ENCODE data around the gene PSTPIP2. TPM values are rescaled to one million over a fixed set of nuclear protein-coding genes. Genes with fewer than 3 reads are reported as not detected.
"Not testable (repeated sequence)": the region's sequence is repeated elsewhere in the genome, so short reads cannot be mapped to it uniquely, and the experiment has no call there.

PSTPIP2 gene
- total RNA-seq, 2 experiments from 2014 or later: 33.0 to 33.9 TPM

GRCh38 chr18:46072376-46072867 is 362 bp upstream of the PSTPIP2 start:
- CTCF ChIA-PET: interaction anchor here (1.0 to 2.0 kb wide), 8 partner anchors 13 to 408 kb away, joined by 3 to 6 read pairs (median 4); no protein-coding TSS in a partner anchor

DNA sequence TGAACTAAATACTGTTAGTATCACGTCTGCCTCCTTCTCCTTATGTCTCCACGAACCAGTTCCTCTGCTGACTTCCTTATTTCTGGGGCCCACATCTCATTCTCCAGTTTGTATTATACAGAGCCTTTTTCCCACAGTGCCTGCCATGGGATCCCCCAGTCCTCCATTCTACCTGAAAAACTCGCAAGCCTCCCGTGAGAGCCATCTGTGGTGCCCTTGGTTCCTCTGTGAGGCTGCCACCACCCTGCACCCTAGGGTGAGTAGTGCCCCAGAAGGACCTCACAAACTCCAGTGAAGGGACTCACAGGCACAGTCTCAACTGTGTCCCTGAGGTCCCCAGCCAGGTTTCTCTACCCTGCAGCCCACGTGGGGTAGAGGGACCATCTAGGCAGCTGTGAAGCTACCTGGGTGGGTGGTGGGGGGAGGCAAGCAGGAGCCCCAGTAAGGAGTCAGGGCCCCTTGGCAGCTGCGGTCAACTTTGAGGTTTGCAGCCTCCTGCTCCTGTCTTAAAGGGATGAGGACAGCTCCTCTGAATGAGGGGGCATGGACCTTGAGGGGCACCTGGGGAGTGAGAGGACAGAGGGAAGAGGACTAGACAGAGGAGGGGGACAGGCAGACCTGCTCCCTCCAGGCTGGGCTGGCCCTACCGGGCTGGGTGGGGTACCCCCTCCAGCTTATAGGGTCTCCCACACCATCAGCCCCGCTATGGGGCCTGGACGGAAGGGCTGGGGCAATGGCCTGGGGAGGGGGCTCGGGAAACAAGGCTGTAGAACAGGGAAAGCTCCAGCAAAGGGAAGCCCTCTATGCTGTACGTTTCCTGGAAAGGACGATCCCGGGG is 1.0 kb downstream of the PSTPIP2 start:
- CTCF ChIA-PET: interaction anchor here (1.0 to 2.0 kb wide), 5 partner anchors 12 to 406 kb away, joined by 3 to 6 read pairs (median 3); no protein-coding TSS in a partner anchor
- POLR2A ChIA-PET: interaction anchor here (0.6 to 1.0 kb wide), 3 partner anchors 27 to 142 kb away, joined by 3 to 4 read pairs (median 4); partner anchors contain the start of gene ATP5F1A

More at GRCh38 chr18:46072376-46072867, 362 bp upstream of the PSTPIP2 start:
- POLR2A ChIA-PET: no interaction called here

GRCh38 chr18:46070232-46070631 is 1.8 kb downstream of the PSTPIP2 start:
- CTCF ChIA-PET: interaction anchor here (0.6 kb wide), 1 partner anchor 48 kb away, joined by 4 read pairs; no protein-coding TSS in a partner anchor
- POLR2A ChIA-PET: interaction anchor here (0.6 kb wide), 1 partner anchor 55 kb away, joined by 3 read pairs; no protein-coding TSS in a partner anchor

GRCh38 chr18:46069524-46069923 is 2.5 kb downstream of the PSTPIP2 start:
- POLR2A ChIA-PET: no interaction called here

GRCh38 chr18:46068763-46069162 is 3.3 kb downstream of the PSTPIP2 start:
- ChIA-PET POLR2A (no interaction called here), CTCF (no interaction called here)

More at GRCh38 chr18:46069524-46069923, 2.5 kb downstream of the PSTPIP2 start:
- CTCF ChIA-PET: no interaction called here

DNA sequence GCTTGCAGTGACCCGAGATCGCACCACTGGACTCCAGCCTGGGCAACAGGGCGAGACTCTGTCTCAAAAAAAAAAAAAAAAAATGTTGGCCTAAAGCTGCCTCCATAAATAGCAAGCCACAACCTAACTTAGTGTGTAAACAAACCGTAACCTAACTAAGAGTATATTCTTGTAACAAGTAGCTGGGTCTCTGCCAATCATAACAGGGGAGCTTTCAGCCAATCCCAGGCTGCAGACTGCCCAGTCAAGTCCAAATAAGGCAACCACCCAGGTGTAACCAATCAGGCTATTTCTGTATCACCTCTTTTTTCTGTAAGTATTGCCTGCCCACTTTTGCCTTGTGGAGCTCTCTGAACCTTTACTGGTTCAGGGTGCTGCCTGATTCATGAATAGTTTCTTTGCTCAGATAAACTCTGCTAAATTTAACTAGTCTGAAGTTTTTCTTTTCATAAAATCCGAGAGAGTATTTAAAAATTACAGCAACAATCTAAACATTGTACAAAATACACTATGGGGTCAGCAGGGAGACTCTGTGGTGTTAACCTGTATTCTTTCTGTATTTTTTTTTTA is 4.5 kb downstream of the PSTPIP2 start:
- ChIA-PET POLR2A (no interaction called here), CTCF (interaction anchor here (0.6 to 0.7 kb wide), 2 partner anchors 127 to 1193 kb away, joined by 3 read pairs; no protein-coding TSS in a partner anchor)

- ChIA-PET CTCF (no interaction called here), POLR2A (no interaction called here)
These were observed 9.3 kb downstream of the PSTPIP2 start for GRCh38 chr18:46062781-46063180.

DNA sequence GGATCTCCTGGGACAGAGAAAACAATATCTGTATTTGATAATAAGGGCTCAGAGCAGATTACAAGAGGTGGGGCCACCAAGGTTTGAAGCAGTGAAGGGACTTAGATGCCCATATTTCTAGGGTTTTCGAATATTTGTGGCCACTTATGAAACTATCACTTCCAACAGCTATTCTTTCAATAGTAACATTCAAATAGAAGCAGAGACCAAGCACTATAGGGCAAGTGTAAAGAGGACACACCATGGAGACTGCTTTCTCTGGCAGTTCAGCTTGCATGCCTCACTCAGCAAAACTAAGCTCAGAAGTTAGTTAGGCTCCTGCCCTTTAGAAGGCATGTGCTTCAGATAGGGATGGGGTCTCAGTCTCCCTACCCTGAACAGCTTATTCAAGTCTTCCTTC is 10.3 kb downstream of the PSTPIP2 start:
- ChIA-PET CTCF (interaction anchor here (0.5 to 1.1 kb wide), 3 partner anchors 35 to 396 kb away, joined by 3 to 6 read pairs (median 3); no protein-coding TSS in a partner anchor), POLR2A (no interaction called here)

DNA sequence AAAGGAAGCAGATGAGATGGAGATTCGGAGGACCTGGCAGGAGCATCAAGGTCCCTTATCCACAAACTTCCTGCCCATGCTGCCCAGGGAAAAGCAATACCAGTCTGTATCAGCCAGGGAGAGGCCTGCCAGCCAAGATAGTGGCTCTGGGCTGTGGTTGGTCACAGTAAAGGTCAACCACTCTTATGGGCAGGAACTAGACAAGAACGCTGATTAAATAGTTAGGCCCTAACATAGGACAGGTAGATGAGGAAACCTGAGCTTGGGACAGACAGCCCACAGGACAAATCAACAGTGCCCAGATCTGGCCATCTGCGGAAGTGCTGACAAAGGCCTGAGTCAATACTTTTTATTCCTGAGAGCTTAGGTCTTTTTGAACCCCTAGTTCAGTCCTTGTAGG is 10.7 kb downstream of the PSTPIP2 start:
- CTCF ChIA-PET: interaction anchor here (0.5 to 1.1 kb wide), 3 partner anchors 36 to 396 kb away, joined by 3 to 6 read pairs (median 3); no protein-coding TSS in a partner anchor
- POLR2A ChIA-PET: no interaction called here

GRCh38 chr18:46060359-46060841 is 11.7 kb downstream of the PSTPIP2 start:
- ChIA-PET POLR2A (no interaction called here), CTCF (no interaction called here)

GRCh38 chr18:46055838-46056230 is 16.2 kb downstream of the PSTPIP2 start:
- POLR2A ChIA-PET: interaction anchor here (0.7 kb wide), 1 partner anchor 118 kb away, joined by 3 read pairs; no protein-coding TSS in a partner anchor
- CTCF ChIA-PET: interaction anchor here (0.5 kb wide), 1 partner anchor 390 kb away, joined by 4 read pairs; no protein-coding TSS in a partner anchor

GRCh38 chr18:46054956-46055837 is 16.9 kb downstream of the PSTPIP2 start:
- CTCF ChIA-PET: interaction anchor here (0.5 kb wide), 1 partner anchor 389 kb away, joined by 4 read pairs; no protein-coding TSS in a partner anchor
- POLR2A ChIA-PET: no interaction called here

GRCh38 chr18:46053368-46054095 is 18.5 kb downstream of the PSTPIP2 start:
- CTCF ChIA-PET: interaction anchor here (0.7 kb wide), 1 partner anchor 58 kb away, joined by 3 read pairs; no protein-coding TSS in a partner anchor
- POLR2A ChIA-PET: no interaction called here

GRCh38 chr18:46051731-46052461 is 20.2 kb downstream of the PSTPIP2 start:
- POLR2A ChIA-PET: no interaction called here
- CTCF ChIA-PET: no interaction called here

GRCh38 chr18:46050268-46050667 is 21.8 kb downstream of the PSTPIP2 start:
- ChIA-PET CTCF (no interaction called here), POLR2A (no interaction called here)

GRCh38 chr18:46048641-46049040 is 23.4 kb downstream of the PSTPIP2 start:
- CTCF ChIA-PET: no interaction called here
- POLR2A ChIA-PET: no interaction called here

DNA sequence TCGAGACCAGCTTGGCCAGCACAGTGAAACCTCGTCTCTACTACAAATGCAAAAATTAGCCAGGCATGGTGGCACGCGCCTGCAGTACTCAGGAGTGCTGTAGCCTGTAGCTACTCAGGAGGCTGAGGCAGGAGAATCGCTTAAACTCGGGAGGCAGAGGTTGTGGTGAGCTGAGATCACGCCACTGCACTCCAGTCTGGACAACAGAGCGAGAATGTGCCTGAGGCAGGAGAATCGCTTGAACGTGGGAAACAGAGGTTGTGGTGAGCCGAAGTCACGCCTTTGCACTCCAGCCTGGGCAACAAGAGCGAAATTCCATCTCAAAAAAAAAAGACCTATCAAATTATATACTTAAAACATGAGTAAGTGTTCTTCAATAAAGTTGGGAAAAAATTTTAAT is 24.7 kb downstream of the PSTPIP2 start:
- POLR2A ChIA-PET: not testable (repeated sequence)

DNA sequence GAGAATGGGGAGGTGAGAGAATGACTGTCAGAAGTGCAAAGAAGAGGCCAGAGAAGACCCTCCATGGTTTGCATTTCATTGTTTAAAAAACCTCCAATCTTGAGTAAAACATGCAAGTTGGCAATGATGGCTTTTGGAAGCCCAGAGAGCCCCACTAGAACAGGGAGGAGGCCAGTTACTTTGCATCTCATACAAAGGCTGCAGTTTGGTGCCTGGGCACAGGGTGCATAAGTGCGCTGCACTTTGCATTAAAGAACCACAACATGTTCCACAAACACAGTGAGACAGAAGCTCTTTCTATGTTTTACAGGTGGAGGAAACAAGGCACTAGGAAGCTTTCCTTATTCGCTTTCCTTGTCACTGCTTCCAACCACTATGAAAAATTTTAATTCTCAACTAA is 25.4 kb downstream of the PSTPIP2 start:
- ChIA-PET CTCF (interaction anchor here (1.1 kb wide), 1 partner anchor 11 kb away, joined by 3 read pairs; no protein-coding TSS in a partner anchor), POLR2A (no interaction called here)

More for the DNA sequence above, 24.7 kb downstream of the PSTPIP2 start:
- CTCF ChIA-PET: interaction anchor here (1.1 kb wide), 1 partner anchor 10 kb away, joined by 3 read pairs; no protein-coding TSS in a partner anchor
